ENCODE measurements around the gene TERT.

Gene TERT

DNA sequence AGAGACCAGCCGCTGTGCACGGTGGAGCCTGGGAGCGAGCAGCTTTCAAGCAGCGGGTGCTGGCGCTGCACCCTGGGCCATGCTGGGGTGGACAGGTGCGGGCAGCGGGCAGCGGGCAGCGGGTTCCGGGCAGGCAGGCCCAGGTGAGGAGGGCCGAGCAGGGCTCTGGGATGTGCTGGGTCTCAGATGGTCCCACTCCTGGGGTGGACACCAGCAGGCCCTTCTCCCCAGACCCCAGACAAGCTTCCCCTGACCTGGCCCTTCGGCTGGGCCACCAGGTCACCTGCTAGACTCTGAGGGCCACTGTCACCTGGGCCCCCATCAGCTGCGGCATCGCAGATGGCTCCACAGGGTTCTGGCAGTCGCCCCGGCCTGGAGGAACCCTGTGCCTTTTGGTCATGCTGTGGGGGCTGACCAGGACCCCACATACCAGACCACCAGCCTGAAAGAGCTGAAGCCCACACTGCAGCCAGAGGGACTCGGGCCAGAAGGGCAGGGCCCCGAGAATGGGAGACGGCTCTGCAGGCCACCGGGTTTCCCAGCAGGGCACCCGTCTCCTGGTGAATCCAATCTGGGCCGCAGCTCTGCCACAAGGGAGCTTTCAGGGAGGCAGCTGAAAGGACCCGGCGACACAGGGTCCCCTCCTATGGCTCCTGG lies 91.4 kb downstream of the TERT start:
- DNase-seq, result no peak

All from effector CD8-positive, alpha-beta T cell (primary cell).